ENCODE measurements around the gene VSIG8.
A peak's percentile ranks its signal among the peaks of the same experiment; 100 is the strongest.

The VSIG8 gene

DNA sequence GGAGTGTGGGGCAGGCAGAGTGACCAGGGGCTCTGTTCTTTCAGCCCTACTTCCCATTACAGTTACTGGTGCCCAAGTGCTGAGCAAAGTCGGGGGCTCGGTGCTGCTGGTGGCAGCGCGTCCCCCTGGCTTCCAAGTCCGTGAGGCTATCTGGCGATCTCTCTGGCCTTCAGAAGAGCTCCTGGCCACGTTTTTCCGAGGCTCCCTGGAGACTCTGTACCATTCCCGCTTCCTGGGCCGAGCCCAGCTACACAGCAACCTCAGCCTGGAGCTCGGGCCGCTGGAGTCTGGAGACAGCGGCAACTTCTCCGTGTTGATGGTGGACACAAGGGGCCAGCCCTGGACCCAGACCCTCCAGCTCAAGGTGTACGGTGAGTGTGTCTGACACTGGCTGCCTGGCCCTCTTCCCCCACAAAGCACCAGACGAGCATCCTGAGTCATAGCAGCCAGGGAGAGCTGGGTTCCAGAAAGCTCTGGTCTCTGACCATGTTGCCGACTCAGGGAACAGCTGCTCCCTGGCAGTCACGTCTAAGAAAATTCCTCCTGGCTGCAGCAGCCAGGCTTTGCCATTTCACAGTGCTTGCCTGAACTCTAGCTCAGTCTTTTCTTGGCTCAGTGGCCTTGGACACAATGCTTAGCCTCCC, 32.5 kb downstream of the VSIG8 start:
- TF ChIP-seq, protein P1, sequence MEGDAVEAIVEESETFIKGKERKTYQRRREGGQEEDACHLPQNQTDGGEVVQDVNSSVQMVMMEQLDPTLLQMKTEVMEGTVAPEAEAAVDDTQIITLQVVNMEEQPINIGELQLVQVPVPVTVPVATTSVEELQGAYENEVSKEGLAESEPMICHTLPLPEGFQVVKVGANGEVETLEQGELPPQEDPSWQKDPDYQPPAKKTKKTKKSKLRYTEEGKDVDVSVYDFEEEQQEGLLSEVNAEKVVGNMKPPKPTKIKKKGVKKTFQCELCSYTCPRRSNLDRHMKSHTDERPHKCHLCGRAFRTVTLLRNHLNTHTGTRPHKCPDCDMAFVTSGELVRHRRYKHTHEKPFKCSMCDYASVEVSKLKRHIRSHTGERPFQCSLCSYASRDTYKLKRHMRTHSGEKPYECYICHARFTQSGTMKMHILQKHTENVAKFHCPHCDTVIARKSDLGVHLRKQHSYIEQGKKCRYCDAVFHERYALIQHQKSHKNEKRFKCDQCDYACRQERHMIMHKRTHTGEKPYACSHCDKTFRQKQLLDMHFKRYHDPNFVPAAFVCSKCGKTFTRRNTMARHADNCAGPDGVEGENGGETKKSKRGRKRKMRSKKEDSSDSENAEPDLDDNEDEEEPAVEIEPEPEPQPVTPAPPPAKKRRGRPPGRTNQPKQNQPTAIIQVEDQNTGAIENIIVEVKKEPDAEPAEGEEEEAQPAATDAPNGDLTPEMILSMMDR (IDR thresholded peaks at IDR 0.05; ENCODE audit: low read depth, low read length): no peak
- H3K4me3 ChIP-seq (ENCODE audit: low read depth, low read length): no peak overlapping the region
- DNase-seq (ENCODE audit: low read depth, low spot score): peak; percentile 68
- in situ Hi-C loops (cut with HindIII; ENCODE audit: low sequenced_read_pairs): no loop called here

DNA sequence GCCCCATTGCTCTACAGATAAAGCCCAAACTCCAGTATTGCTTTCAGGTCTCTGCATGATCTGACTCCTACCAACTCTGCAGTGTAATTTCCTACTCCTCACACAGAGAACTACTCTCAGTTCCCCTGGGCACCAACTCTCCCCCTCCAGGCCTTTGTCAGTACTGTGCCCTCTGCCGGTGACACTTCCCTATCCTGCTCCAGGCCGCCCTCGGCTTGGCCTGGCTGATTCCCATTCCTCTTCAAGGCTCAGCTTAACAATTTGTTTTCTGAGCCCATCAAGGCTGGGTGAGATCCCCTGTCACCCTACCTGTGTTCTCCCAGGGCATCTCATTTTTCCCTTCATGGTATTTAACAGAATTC, 33.2 kb downstream of the VSIG8 start:
- no peak overlapping the region for H3K4me3 ChIP-seq (ENCODE audit: low read depth, low read length)
- DNase-seq (ENCODE audit: low read depth, low spot score): no peak
- in situ Hi-C loops (cut with HindIII; ENCODE audit: low sequenced_read_pairs): no loop called here
- TF ChIP-seq, protein P1 (IDR thresholded peaks at IDR 0.05; ENCODE audit: low read depth, low read length): peak; percentile 41

DNA sequence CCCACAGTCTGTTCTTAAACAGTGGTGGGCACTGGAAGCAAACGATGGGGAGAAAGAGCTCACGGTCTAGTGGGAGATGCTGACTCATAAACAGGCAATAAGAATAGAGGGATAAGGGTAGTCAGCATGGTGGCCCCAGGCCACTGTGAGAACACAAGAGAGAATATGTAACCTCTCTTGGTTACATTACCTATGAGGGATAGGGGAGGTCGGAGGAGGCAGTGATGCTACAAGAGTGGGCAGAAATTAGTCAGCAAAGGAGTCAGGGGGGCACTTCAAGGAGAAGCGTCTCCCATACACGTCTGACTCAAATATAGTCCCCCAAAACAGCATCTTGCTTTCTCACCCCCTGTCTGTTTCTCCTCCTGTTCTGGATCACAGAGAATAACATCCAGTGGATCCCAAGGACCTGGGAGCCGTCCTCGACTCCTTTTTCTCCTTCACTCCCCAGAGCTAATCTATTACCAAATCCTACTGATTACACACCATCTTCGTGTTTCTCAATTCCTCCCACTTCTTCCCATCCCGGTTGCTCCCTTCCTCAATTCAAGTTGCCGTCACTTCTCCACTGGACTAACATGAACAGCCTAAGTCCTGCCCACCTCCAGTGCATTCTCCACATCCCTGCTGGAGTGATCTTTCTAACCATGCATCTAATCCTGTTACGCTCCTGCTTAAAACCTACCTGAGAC, 33.7 kb downstream of the VSIG8 start:
- TF ChIP-seq, protein P1 (IDR thresholded peaks at IDR 0.05; ENCODE audit: low read depth, low read length): no peak
- in situ Hi-C loops (cut with HindIII; ENCODE audit: low sequenced_read_pairs): no loop called here
- H3K4me3 ChIP-seq (ENCODE audit: low read depth, low read length): no peak overlapping the region
- DNase-seq (ENCODE audit: low read depth, low spot score): no peak

DNA sequence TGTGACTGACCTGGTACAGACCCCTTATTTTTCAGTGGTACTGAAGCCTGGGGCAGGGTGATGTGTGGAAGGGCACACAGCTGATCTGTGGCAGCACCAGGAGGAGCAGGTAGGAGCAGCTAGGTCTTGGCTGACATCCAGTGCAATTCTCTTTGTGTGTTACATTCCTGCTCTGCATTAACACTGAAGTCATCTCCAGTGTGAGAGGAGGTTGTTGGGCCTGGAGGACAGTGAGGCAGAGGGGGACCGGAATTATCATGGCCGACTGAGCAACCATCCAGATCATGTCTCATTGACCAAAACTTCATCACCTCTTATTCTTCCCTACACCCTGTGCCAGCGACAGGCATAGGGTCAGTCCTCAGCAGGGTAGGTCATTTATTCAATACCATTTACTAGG, 34.3 kb downstream of the VSIG8 start:
- TF ChIP-seq, protein P1 (IDR thresholded peaks at IDR 0.05; ENCODE audit: low read depth, low read length): no peak
- in situ Hi-C loops (cut with HindIII; ENCODE audit: low sequenced_read_pairs): no loop called here
- H3K4me3 ChIP-seq (ENCODE audit: low read depth, low read length): no peak overlapping the region
- DNase-seq (ENCODE audit: low read depth, low spot score): no peak

DNA sequence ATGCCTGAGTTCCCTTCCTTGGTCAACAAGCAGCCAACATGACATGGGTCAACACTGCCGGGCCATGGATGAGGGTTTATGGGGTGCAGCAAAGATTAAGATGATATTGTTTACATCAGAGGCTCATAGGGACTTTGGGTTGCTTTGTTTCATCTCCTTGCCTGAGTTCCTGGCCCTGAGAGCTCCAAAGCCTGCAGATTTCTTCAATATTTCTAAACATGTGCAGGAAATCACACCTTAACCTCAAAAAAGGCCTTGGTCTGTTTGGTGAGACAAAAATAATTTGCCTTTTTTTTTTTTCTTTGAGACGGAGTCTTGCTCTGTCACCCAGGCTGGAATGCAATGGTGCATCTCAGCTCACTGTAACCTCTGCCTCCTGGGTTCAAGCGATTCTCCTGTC, 34.9 kb downstream of the VSIG8 start:
- no peak for DNase-seq (ENCODE audit: low read depth, low spot score)
- in situ Hi-C loops (cut with HindIII; ENCODE audit: low sequenced_read_pairs): no loop called here
- H3K4me3 ChIP-seq (ENCODE audit: low read depth, low read length): no peak overlapping the region
- TF ChIP-seq, protein P1 (IDR thresholded peaks at IDR 0.05; ENCODE audit: low read depth, low read length): no peak

DNA sequence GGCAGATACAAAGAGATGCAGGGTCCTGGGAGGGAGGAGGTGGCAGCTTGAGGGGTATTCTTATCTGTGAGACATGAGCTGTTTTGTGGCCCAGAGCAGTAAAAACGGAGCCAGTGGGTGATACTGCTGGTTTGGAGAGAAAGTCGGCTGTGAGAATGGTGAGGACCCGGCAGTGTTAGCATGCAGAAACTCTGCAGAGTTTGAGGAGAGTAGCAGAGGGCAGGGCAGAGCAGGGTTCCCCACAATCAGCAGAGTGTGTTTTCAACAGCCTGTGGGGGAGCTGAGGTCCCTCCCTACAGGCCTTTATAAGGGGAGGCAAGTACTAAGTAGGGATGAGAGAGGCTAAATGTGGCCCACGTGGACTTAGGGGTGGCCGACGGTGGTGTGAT, 35.4 kb downstream of the VSIG8 start:
- TF ChIP-seq, protein P1 (IDR thresholded peaks at IDR 0.05; ENCODE audit: low read depth, low read length): no peak
- in situ Hi-C loops (cut with HindIII; ENCODE audit: low sequenced_read_pairs): no loop called here
- H3K4me3 ChIP-seq (ENCODE audit: low read depth, low read length): no peak overlapping the region
- DNase-seq (ENCODE audit: low read depth, low spot score): no peak

Data from astrocyte of the spinal cord (primary cell).